ENCODE data around the gene SLC29A1.

SLC29A1 gene

GRCh38 chr6:44237813-44238433, 14.5 kb downstream of the SLC29A1 start:
- DNase-seq, result peak; percentile 88 to 89

- DNase-seq, result no peak
These were observed 15.4 kb downstream of the SLC29A1 start for GRCh38 chr6:44238687-44239350.

DNA sequence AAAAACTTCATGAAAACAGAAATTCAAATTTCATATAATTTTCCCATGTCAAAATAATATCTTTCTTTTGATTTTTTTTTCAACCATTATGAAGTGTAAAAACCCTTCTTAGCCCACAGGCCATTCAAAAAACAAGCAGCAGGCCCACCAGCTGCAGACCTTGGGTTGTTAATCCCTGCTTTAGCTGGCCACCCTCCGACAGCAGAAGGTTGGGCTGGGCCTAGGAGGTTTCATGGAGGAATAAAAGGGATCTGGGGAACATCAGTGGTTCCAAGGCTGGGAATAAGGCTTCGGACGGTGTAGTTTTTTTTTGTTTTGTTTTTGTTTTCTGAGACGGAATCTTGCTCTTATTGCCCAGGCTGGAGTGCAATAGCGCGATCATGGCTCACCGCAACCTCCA, 19.9 kb downstream of the SLC29A1 start:
- DNase-seq, result no peak

GRCh38 chr6:44245391-44245911, 22.1 kb downstream of the SLC29A1 start:
- no peak for DNase-seq

GRCh38 chr6:44245912-44246662, 22.7 kb downstream of the SLC29A1 start:
- DNase-seq, result peak; percentile 91 to 94

DNA sequence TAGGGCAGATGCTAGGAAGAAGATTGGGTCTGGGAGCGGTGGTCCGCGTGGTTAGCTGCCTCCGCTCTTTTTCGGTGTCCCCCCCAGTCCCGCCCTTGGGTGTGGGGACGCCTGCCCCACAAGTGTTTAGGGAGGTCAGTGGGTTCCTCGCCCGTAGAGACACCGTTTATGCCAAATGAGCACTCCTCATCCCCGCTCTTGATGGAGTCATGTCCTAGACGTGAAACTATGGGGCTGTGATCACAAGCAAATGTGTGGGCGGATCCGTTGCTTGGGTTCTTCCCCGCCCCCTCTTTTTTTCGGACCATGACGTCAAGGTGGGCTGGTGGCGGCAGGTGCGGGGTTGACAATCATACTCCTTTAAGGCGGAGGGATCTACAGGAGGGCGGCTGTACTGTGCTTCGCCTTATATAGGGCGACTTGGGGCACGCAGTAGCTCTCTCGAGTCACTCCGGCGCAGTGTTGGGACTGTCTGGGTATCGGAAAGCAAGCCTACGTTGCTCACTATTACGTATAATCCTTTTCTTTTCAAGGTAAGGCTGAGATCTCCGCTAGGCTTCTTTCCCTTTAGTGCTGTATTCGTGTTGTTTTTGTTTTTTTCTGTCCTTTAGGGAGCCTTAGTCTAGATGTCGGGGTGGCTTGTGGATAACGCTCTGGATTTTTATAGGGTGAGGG, 23.4 kb downstream of the SLC29A1 start, which contains the start of gene HSP90AB1:
Gene HSP90AB1, plus strand, starts transcription at position 439 of the 675 bp plus-strand sequence. CDS start 1,529 bp downstream, outside the sequence.
- DNase-seq, result peak; percentile 97 to 98

DNA sequence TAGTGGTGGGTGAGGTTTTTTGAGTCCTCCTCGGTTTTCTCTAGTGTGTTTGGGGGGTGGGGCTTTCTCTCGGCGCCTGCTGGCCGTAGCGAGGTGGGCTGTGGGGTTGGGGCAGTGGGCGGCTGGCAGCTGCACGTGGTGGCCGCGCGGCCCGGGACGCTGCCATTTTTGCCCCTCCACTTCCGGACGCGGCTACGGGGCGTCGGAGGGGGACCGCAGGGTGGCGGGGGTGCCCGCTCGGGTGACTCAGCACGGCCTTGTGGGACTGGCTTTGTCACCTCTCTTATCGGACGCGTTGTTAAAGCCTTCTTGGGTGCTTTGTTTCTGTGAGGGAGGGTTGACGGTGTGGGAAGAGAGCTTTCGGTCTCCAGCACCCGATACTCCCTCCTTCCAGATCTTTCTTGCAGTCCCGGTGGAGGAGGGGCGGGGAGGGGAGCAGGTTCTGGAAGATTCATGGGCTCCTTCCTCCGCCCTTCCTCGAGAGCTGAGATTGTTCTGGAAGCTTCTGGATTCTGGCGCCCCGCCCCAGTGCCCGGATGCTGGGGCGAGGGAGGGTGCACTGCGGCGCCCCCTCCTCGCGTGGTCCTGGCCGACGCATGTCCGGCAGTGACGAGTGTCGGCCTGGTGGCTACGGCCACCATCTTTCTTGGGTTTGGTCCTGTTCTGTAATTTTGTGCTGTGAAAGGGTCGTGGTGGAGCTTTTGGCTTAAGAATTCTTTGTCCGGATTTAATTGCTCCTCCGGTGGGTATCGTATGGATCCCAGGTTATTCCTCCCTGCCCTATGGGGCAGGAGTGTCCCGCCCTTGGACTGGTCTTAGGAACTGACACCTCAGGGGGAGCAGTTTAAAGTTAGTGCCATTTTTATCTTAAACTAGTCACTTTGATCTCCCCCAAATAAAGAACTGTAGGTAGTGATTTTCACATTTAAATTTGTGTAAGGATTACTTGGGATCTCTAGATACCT, 24.2 kb downstream of the SLC29A1 start:
- DNase-seq, result peak; percentile 87 to 90

- DNase-seq, result no peak
These were observed 25.2 kb downstream of the SLC29A1 start for GRCh38 chr6:44248579-44248978.

DNA sequence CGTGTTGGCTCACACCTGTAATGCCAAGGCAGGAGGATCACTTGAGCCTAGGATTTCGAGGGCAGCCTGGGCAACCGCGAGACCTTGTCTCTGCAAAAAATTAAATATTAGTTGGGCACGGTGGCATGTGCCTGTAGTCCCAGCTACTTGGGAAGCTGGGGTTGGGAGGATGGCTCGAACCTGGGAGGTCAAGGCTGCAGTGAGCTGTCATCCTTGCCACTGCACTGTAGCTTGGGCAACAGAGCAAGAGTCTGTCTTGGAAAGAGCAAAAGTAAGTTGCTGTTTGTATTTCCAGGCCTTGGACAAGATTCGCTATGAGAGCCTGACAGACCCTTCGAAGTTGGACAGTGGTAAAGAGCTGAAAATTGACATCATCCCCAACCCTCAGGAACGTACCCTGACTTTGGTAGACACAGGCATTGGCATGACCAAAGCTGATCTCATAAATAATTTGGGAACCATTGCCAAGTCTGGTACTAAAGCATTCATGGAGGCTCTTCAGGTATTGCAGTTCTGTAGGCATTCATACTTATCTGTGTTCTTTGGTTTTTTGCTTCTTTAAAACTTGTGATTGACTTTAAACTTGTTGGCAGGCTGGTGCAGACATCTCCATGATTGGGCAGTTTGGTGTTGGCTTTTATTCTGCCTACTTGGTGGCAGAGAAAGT, 25.8 kb downstream of the SLC29A1 start:
- DNase-seq, result no peak

- DNase-seq, result no peak
These were observed 26.8 kb downstream of the SLC29A1 start for GRCh38 chr6:44250067-44250717.

DNA sequence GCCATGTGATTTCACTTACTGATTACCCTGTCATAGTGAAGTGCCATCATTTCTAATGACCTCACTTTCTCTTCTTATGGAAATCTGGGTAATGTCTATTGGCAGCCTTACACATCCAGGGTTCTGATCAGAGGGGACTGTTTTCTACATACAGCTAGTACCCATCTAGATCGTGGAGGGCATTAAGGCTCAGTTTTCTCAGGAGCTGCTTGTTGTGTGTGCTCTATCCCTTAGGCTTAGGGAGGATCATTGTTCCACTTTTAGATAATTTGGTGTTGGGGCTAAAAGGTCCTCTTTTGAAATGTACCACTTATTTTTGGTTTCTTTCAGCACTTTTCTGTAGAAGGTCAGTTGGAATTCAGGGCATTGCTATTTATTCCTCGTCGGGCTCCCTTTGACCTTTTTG, 27.3 kb downstream of the SLC29A1 start:
- DNase-seq, result no peak

DNA sequence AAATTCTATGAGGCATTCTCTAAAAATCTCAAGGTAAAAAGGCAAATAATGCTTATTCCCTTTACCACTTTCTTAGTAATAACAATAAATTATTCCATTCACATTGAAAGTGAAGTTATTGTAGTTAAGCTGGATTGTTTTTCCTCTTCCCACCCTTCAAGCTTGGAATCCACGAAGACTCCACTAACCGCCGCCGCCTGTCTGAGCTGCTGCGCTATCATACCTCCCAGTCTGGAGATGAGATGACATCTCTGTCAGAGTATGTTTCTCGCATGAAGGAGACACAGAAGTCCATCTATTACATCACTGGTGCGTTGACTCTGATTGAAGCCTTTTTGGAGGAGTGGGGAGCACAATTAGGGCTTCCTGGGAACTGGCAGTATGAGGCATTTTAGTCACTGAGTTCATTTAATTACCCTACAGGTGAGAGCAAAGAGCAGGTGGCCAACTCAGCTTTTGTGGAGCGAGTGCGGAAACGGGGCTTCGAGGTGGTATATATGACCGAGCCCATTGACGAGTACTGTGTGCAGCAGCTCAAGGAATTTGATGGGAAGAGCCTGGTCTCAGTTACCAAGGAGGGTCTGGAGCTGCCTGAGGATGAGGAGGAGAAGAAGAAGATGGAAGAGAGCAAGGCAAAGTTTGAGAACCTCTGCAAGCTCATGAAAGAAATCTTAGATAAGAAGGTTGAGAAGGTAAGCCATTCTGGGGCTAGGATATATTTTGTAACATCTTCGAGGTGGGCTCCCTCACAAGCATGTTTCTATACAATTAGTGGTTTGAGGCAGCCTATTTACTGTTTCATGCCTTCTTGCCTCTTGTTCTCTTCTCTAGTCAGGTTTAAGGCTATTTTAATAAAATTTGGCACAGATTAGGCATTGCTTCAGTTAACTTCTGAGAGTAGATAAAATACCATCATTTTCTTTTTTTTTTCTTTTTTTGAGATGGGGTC, 28.5 kb downstream of the SLC29A1 start:
- DNase-seq, result no peak

DNA sequence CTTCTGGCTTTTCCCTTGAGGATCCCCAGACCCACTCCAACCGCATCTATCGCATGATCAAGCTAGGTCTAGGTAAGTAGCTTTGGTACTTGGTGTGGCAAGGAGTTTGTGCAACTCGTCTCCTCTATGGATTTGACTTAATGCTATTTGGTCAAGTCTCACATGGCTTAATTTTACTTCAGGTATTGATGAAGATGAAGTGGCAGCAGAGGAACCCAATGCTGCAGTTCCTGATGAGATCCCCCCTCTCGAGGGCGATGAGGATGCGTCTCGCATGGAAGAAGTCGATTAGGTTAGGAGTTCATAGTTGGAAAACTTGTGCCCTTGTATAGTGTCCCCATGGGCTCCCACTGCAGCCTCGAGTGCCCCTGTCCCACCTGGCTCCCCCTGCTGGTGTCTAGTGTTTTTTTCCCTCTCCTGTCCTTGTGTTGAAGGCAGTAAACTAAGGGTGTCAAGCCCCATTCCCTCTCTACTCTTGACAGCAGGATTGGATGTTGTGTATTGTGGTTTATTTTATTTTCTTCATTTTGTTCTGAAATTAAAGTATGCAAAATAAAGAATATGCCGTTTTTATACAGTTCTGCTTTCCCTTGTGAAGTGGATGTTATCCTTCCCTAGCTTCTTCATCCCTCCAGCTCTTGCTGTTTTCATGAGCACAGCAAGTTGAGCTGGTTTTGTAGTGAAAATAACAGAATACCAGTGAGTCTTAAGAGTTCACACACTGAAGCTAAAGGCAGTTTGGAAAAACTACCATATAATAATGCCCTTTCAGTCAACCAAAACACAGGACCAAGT, 30.1 kb downstream of the SLC29A1 start:
- DNase-seq, result peak; percentile 73 to 77

- peak; percentile 76 to 79 for DNase-seq
These were observed 31.1 kb downstream of the SLC29A1 start for GRCh38 chr6:44254191-44255104.

GRCh38 chr6:44255105-44255808, 31.9 kb downstream of the SLC29A1 start:
- DNase-seq, result no peak

DNA sequence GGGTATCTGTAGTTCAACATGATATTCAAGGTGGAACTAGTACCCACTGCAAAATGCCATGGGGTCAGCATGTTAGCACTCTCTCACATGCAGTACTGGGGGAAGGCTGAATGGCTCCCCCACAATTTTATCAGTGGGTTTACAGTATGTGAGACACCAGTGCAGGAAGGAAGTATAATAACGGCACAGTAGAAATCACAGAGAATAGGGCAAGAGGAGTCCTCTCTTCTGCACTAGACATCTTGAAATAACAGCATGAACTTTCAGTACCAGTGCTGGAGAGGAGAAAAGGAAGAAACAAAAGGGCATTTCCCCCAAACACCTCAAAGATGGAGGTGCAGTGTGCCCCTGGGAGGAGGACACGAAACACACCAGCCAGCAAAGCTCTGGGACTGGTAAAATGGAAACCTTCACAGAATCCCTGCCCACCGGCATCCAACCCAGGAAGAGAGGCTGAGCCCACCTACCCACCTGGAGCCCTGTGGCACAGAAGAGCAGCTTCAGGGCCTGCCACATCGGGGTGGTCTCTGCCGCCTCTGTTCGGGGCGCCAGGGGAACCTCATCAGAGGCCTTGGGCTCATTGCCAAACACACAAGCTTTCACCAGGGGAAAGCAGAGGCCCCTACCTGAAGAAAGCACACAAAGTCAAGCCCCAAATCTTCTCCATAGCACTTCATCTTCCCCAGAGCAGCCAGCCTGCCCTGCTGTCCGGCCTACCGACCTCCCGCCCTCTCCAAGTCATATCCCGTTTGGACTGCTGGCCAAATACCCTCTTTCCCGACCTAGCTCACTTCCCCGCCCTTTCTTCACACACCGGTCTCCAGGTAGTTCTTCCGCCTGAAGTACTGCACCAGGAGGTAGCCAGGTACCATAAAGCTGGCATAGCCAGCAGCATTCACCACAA, 32.7 kb downstream of the SLC29A1 start:
- DNase-seq, result peak; percentile 59 to 63
